HL-60 (cell line): ENCODE measurements around the gene WNT7B.

ENCODE experiments used
- GABPA ChIP-seq: IDR thresholded peaks from 2 replicates; pipeline ENCODE4 v1.6.1; 2012; ENCODE audit warnings: low read depth
- POLR2AphosphoS5 ChIP-seq: IDR thresholded peaks from 2 replicates; pipeline ENCODE4 v1.6.1; 2012; ENCODE audit warnings: low read depth
- SPI1 ChIP-seq: IDR thresholded peaks from 2 replicates; pipeline ENCODE4 v1.6.1; 2012; ENCODE audit warnings: low read depth, mild to moderate bottlenecking, borderline replicate concordance
- TF ChIP-seq, protein P1 (sequence below): IDR thresholded peaks from one replicate; pipeline ENCODE4 v1.5.1; 2011; ENCODE audit warnings: low read length, control low read depth, inconsistent platforms; ENCODE audit not compliant: insufficient read depth
- TF ChIP-seq, protein P2 (sequence below): IDR thresholded peaks from 2 replicates; pipeline ENCODE4 v1.6.1; 2012; ENCODE audit warnings: low read depth; ENCODE audit not compliant: insufficient replicate concordance

DNA sequence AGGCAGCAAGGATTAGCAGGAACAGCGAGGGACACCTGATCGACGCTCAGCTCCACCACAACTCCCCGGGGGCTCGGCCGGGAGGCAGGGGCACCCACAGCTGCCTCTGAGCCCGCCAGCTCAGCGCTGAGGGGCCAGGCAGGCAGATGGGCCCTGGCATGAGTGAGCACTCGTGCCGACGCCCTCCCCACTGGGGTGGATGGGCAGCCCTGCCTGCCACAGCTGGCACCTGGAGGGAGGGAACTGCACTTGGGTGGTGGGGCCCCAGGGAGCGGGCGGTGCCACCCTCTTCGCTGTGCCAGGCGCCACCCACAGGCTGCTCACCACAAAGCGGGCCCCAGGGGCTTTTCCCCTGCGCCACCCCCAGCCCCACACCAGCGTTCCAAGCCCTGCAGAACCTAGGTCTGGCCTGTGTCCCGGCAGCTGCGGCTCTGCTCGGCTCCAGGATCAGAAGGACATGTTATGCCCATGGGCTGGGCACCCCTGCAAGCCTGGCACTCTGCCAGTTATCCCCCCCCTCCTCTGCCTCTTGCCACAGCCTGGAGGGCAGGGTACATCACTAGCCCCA, 28.8 kb downstream of the WNT7B start:
- TF ChIP-seq, protein P1, sequence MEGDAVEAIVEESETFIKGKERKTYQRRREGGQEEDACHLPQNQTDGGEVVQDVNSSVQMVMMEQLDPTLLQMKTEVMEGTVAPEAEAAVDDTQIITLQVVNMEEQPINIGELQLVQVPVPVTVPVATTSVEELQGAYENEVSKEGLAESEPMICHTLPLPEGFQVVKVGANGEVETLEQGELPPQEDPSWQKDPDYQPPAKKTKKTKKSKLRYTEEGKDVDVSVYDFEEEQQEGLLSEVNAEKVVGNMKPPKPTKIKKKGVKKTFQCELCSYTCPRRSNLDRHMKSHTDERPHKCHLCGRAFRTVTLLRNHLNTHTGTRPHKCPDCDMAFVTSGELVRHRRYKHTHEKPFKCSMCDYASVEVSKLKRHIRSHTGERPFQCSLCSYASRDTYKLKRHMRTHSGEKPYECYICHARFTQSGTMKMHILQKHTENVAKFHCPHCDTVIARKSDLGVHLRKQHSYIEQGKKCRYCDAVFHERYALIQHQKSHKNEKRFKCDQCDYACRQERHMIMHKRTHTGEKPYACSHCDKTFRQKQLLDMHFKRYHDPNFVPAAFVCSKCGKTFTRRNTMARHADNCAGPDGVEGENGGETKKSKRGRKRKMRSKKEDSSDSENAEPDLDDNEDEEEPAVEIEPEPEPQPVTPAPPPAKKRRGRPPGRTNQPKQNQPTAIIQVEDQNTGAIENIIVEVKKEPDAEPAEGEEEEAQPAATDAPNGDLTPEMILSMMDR: no peak
- TF ChIP-seq GABPA (no peak), POLR2AphosphoS5 (no peak), SPI1 (no peak)
- TF ChIP-seq, protein P2, sequence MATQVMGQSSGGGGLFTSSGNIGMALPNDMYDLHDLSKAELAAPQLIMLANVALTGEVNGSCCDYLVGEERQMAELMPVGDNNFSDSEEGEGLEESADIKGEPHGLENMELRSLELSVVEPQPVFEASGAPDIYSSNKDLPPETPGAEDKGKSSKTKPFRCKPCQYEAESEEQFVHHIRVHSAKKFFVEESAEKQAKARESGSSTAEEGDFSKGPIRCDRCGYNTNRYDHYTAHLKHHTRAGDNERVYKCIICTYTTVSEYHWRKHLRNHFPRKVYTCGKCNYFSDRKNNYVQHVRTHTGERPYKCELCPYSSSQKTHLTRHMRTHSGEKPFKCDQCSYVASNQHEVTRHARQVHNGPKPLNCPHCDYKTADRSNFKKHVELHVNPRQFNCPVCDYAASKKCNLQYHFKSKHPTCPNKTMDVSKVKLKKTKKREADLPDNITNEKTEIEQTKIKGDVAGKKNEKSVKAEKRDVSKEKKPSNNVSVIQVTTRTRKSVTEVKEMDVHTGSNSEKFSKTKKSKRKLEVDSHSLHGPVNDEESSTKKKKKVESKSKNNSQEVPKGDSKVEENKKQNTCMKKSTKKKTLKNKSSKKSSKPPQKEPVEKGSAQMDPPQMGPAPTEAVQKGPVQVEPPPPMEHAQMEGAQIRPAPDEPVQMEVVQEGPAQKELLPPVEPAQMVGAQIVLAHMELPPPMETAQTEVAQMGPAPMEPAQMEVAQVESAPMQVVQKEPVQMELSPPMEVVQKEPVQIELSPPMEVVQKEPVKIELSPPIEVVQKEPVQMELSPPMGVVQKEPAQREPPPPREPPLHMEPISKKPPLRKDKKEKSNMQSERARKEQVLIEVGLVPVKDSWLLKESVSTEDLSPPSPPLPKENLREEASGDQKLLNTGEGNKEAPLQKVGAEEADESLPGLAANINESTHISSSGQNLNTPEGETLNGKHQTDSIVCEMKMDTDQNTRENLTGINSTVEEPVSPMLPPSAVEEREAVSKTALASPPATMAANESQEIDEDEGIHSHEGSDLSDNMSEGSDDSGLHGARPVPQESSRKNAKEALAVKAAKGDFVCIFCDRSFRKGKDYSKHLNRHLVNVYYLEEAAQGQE: no peak
